AG04450 (cell line): ENCODE data around the gene REG3G. TPM values are rescaled to one million over a fixed set of nuclear protein-coding genes. Genes with fewer than 3 reads are reported as not detected.

Experiments
- CTCF ChIA-PET: fragments of 300-600, 350-600 bp; formaldehyde crosslinking; extraction: SDS; loops from one replicate; lab custom pipeline; 2022; ENCODE audit warnings: antibody characterized with exemption, inconsistent platforms; lab: Charles Lee
- POLR2A ChIA-PET: fragments of 350-600 bp; formaldehyde crosslinking; extraction: SDS; loops from one replicate; lab custom pipeline; 2021; ENCODE audit warnings: antibody characterized with exemption, inconsistent platforms; lab: Yijun Ruan, JAX
- DNase-seq: peaks from one replicate; pipeline ENCODE4 v3.0.0-alpha.2; 2011; ENCODE audit warnings: low read depth, low spot score
- H3K27ac ChIP-seq: one replicate; pipeline ENCODE4 v1.5.1; 2012; ENCODE audit warnings: low read depth, low read length, control low read depth
- H3K27me3 ChIP-seq: one replicate; pipeline ENCODE4 v1.6.0; 2012; ENCODE audit warnings: low read length; ENCODE audit not compliant: control insufficient read depth, insufficient read depth
- H3K4me3 ChIP-seq: 2 replicates; pipeline ENCODE4 v1.5.1; 2011; ENCODE audit warnings: mild to moderate bottlenecking, low read depth, low read length, control low read depth
- H3K9me3 ChIP-seq: 2 replicates; pipeline ENCODE4 v1.5.1; 2012; ENCODE audit warnings: low read length; ENCODE audit not compliant: control insufficient read depth, insufficient read depth
- polyA plus RNA-seq: library from polyadenylated mRNA; depleted of rRNA; stranded (reverse); fragments of >200 nt; gene quantifications from 2 replicates; pipeline ENCODE4 v1.2.3, GENCODE V29; 2011
- TF ChIP-seq, protein P1 (sequence below): IDR thresholded peaks from 2 replicates; pipeline ENCODE4 v1.5.1; 2011; ENCODE audit warnings: low read depth, low read length, control low read depth, inconsistent platforms

REG3G gene
- polyA plus RNA-seq, 1 experiment: not detected

DNA sequence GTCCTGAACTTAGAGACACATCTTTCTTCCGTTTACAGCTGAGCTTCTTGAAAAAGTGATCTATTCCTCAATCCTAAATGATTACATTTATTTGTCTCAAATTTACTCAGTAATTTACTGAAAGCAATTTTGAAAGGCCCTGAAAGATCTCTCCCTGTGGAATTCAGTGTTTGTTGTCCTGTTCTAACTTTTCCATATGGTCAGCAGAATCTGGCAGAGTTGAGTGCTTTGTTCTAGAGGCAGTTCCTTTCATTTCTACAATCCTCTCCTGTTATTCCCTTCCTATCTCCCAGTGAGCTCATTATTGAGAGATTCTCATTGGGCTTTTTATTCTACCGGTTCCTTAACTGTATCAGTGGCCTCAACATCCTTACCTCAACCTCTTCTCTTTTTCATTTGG is 36.5 kb upstream of the REG3G start:
- Histone ChIP-seq H3K9me3 (peaks cover 23% of the 10 kb centered on the region), H3K27me3 (no peaks in the 10 kb centered on the region), H3K27ac (no peak overlapping the region), H3K4me3 (no peak overlapping the region)
- POLR2A ChIA-PET: no interaction called here
- CTCF ChIA-PET: no interaction called here
- no peak for DNase-seq
- TF ChIP-seq, protein P1, sequence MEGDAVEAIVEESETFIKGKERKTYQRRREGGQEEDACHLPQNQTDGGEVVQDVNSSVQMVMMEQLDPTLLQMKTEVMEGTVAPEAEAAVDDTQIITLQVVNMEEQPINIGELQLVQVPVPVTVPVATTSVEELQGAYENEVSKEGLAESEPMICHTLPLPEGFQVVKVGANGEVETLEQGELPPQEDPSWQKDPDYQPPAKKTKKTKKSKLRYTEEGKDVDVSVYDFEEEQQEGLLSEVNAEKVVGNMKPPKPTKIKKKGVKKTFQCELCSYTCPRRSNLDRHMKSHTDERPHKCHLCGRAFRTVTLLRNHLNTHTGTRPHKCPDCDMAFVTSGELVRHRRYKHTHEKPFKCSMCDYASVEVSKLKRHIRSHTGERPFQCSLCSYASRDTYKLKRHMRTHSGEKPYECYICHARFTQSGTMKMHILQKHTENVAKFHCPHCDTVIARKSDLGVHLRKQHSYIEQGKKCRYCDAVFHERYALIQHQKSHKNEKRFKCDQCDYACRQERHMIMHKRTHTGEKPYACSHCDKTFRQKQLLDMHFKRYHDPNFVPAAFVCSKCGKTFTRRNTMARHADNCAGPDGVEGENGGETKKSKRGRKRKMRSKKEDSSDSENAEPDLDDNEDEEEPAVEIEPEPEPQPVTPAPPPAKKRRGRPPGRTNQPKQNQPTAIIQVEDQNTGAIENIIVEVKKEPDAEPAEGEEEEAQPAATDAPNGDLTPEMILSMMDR: no peak

DNA sequence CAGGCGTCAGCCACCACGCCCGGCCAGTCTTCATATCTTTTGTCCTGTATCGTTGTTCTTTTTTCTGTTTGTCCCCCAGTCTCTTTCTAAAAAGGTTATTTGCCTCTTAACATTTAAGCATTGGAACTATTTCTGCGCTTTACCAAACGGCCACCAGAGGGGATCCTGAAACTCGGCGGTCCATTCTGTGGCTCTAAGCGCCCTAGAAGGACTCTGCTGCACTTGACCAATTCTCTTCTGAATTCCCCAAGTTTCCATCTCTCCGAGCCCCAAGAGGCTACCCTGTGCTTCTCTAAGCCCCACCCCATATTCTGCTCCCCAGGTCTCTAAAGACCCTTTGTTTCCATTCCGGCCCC is 33.1 kb upstream of the REG3G start:
- ChIA-PET CTCF (no interaction called here), POLR2A (no interaction called here)
- Histone ChIP-seq H3K4me3 (no peak overlapping the region), H3K27me3 (no peaks in the 10 kb centered on the region), H3K9me3 (peaks cover 23% of the 10 kb centered on the region), H3K27ac (no peak overlapping the region)
- DNase-seq: no peak
- TF ChIP-seq, protein P1: no peak

GRCh38 chr2:78992807-78993517 is 32.5 kb upstream of the REG3G start:
- no peaks in the 10 kb centered on the region for H3K27me3 ChIP-seq
- POLR2A ChIA-PET: no interaction called here
- TF ChIP-seq, protein P1: no peak
- H3K27ac ChIP-seq: no peak overlapping the region
- CTCF ChIA-PET: no interaction called here
- H3K4me3 ChIP-seq: no peak overlapping the region
- H3K9me3 ChIP-seq: peaks cover 23% of the 10 kb centered on the region
- no peak for DNase-seq

DNA sequence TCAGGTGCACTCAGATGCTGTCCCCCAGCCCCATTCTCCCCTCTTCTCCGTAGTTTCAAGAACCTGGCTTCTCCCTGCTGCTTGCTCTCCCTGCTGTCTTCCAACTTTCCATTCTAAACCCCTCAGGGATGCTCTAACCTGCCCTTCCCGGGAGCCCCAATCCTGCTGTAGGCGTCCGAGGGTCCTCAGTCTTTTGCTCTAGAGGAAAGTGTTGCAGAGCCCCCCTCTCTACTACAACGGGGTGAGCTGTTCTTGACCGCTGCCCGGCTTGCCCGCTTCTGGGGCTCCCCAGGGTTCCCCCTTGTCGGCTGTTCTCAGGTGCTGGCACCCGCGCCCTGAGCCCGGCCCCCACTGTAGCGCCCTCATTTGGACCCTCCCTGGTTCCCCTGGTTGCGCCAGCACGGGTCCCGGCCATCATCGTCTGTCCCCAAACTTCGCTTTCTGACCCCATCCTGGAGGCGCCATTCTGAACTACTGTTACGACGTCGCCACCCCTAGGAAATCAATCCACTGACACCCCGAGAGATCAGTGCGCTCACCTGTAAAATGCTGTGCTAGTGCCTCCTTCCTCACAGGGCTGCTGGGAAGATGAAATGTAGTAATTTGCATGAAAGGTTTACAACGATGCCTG is 31.9 kb upstream of the REG3G start:
- ChIA-PET POLR2A (no interaction called here), CTCF (no interaction called here)
- peaks cover 26% of the 10 kb centered on the region for H3K9me3 ChIP-seq
- no peak overlapping the region for H3K27ac ChIP-seq
- no peak overlapping the region for H3K4me3 ChIP-seq
- DNase-seq: no peak
- no peaks in the 10 kb centered on the region for H3K27me3 ChIP-seq
- TF ChIP-seq, protein P1: no peak

- ChIA-PET POLR2A (no interaction called here), CTCF (no interaction called here)
- no peak for DNase-seq
- Histone ChIP-seq H3K27ac (no peak overlapping the region), H3K4me3 (no peak overlapping the region), H3K9me3 (peaks cover 26% of the 10 kb centered on the region), H3K27me3 (no peaks in the 10 kb centered on the region)
- TF ChIP-seq, protein P1: no peak
Measured at GRCh38 chr2:78994789-78995188, 30.7 kb upstream of the REG3G start.
